Stimulated activated naive CD8-positive, alpha-beta T cell treated with anti-CD3 and anti-CD28 coated beads, Interleukin-15, Interleukin-2, amounts not matched to agents 100 ng/mL and 50 ng/mL, for 24 hours (primary cell): ENCODE results near the gene KLK8.

Experiments used
- H3K27ac Mint-ChIP-seq: one replicate; pipeline ENCODE4 v1.8.0; 2021; ENCODE audit warnings: mild to moderate bottlenecking, mixed read lengths
- H3K27me3 Mint-ChIP-seq: one replicate; pipeline ENCODE4 v1.8.0; 2021; ENCODE audit warnings: mixed read lengths
- H3K36me3 Mint-ChIP-seq: one replicate; pipeline ENCODE4 v1.8.0; 2021; ENCODE audit warnings: low read depth, mixed read lengths
- H3K4me1 Mint-ChIP-seq: one replicate; pipeline ENCODE4 v1.8.0; 2021; ENCODE audit warnings: low read depth, mixed read lengths
- H3K4me3 Mint-ChIP-seq: one replicate; pipeline ENCODE4 v1.8.0; 2021; ENCODE audit warnings: mild to moderate bottlenecking, mixed read lengths
- H3K9me3 Mint-ChIP-seq: one replicate; pipeline ENCODE4 v1.8.0; 2021; ENCODE audit warnings: mixed read lengths

Gene KLK8

DNA sequence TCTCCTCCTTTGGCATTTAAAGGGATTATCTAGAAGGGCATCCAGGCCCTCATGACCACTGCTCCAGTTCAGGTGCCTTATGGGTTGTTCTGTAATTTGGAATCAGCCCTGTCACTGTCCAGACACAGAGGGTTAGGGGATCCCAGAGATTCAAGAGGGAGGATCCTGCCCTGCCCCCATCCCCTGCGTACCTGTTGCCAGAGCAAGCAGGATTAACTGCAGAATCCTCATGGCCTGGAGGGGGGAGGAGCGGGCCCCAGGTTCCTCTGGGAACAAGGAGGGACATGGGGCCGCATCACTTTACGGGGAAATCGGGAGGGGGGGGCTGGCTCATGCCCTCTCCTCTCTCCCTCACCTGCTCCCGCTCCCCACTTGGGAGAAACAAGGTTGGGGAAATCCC lies 24.0 kb upstream of the KLK8 start:
- Mint-ChIP-seq H3K27ac (no peak overlapping the region), H3K4me3 (no peak overlapping the region), H3K4me1 (no peaks in the 10 kb centered on the region), H3K36me3 (no peaks in the 10 kb centered on the region), H3K27me3 (peaks cover 34% of the 10 kb centered on the region), H3K9me3 (no peaks in the 10 kb centered on the region)

DNA sequence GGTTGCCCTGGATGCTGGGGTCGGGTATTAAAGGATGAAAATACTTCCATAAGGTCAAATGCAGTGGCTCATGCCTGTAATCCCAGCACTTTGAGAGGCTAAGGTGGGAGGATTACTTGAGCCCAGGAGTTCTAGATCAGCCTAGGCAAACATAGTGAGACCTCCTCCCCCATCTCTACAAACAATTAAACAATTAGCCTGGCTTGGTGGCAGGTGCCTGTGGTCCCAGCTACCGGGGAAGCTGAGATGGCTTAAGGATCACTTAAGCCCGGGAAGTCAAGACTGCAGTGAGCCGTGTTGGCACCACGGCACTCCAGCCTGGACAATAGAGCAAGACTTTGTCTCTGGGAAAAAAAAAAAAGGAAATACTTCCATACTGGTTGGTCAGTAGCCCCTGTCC lies 23.5 kb upstream of the KLK8 start:
- peaks cover 39% of the 10 kb centered on the region for H3K27me3 Mint-ChIP-seq
- no peaks in the 10 kb centered on the region for H3K9me3 Mint-ChIP-seq
- H3K4me1 Mint-ChIP-seq = no peaks in the 10 kb centered on the region
- no peak overlapping the region for H3K27ac Mint-ChIP-seq
- H3K36me3 Mint-ChIP-seq = no peaks in the 10 kb centered on the region
- no peak overlapping the region for H3K4me3 Mint-ChIP-seq

DNA sequence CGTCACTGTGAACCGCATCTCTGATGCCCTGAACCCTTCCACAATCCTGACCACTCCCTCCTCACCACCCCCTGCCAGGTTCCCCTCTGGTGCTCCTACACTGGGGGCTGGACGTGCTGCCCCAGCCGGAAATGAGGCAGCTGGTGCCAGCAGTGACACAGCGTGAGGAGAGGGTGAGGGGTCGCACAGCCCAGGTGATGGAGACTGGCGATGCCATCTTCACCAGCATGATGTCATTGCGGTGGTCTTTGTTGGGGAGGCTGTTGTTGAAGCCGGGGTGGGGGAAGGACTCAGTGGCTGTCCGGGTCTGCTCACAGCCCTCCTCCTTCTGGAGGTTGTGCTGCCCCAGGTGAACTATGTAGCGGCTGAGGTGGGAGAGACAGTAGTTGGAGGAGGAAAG lies 22.5 kb upstream of the KLK8 start:
- Mint-ChIP-seq H3K4me1 (no peaks in the 10 kb centered on the region), H3K27ac (no peak overlapping the region), H3K4me3 (no peak overlapping the region), H3K27me3 (peaks cover 42% of the 10 kb centered on the region), H3K36me3 (no peaks in the 10 kb centered on the region), H3K9me3 (no peaks in the 10 kb centered on the region)

DNA sequence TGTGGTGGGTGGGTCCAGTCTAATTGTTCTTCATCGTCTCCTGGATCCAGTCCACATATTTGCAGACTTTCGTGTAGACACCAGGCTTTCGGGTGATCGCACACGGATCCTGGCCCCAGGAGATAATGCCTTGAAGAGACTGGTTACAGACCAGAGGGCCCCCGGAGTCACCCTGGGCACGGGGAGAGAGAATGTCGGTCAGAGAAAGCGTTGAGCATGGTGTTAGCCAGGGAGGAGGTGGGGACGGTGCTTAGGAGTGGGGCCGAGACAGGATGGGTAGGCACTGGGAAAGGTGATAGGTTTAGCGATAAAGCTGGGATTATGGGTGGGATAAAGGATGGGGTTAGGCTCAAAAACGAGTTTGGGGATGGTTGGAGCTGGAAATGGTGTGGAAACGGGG lies 21.1 kb upstream of the KLK8 start:
- Mint-ChIP-seq H3K27me3 (peaks cover 54% of the 10 kb centered on the region), H3K4me1 (peaks cover 8% of the 10 kb centered on the region), H3K36me3 (no peaks in the 10 kb centered on the region), H3K27ac (no peak overlapping the region), H3K9me3 (no peaks in the 10 kb centered on the region), H3K4me3 (no peak overlapping the region)

DNA sequence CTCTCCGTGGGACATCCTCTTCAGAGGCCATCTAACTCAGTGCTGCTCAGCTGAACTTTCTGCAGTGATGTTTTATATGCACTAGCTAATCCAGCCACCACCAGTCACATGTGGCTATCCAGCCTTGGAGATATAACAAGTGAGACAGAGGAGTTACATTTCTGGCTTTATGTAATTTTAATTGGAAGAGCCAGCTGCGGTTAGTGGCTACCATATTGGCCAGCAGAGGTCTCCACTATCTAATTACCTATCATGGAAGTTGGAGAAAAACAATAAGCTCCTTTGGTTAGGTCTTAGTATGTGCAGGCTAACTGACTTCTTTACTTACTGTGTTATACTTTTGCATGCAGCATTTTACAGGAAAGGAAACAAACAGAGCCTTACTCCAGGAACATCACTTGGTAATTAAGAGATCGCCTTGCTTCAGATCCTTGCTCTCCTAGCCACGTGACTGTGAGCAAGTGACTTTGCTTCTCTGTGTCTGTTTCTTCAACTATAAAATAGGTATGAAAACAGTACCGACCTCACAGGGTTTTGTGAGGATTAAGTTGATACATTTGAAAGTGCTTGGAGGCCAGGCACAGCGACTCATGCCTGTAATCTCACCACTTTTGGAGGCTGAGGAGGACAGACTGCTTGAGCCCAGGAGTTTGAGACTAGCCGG lies 19.7 kb upstream of the KLK8 start:
- no peaks in the 10 kb centered on the region for H3K9me3 Mint-ChIP-seq
- H3K4me1 Mint-ChIP-seq = peaks cover 15% of the 10 kb centered on the region
- no peak overlapping the region for H3K27ac Mint-ChIP-seq
- H3K36me3 Mint-ChIP-seq = no peaks in the 10 kb centered on the region
- H3K4me3 Mint-ChIP-seq = no peak overlapping the region
- H3K27me3 Mint-ChIP-seq = peaks cover 61% of the 10 kb centered on the region

DNA sequence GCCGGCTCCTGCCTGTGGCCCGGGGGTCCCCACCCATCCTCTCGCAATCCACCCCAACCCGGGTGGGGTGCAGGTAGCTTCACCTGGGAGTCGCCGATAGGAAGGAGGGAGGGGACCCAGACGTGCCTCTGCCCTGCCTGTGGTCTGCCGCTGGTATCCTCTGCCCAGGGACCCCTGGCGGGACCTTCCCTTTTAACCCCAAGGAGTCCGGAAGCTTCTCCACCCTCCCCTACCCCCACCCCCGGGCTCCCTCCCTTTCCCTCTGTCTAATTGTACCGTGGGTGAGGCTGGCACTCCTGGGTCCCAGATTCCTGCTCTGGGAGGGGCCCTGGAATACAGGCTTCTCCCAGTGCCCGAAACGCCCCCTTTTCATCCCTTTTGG lies 18.1 kb upstream of the KLK8 start, which contains the start of gene KLK10:
Gene KLK10, minus strand, starts transcription at position 166 of the 382 bp plus-strand sequence. CDS start 579 bp downstream, outside the sequence.
- peak within 1 kb of the TSS; percentile 24 for H3K4me3 Mint-ChIP-seq
- peaks cover 15% of the 10 kb centered on the region for H3K4me1 Mint-ChIP-seq
- peaks cover 75% of the 10 kb centered on the region for H3K27me3 Mint-ChIP-seq
- H3K27ac Mint-ChIP-seq = no peak within 1 kb of the TSS
- H3K36me3 Mint-ChIP-seq = no peaks in the 10 kb centered on the region
- no peaks in the 10 kb centered on the region for H3K9me3 Mint-ChIP-seq

DNA sequence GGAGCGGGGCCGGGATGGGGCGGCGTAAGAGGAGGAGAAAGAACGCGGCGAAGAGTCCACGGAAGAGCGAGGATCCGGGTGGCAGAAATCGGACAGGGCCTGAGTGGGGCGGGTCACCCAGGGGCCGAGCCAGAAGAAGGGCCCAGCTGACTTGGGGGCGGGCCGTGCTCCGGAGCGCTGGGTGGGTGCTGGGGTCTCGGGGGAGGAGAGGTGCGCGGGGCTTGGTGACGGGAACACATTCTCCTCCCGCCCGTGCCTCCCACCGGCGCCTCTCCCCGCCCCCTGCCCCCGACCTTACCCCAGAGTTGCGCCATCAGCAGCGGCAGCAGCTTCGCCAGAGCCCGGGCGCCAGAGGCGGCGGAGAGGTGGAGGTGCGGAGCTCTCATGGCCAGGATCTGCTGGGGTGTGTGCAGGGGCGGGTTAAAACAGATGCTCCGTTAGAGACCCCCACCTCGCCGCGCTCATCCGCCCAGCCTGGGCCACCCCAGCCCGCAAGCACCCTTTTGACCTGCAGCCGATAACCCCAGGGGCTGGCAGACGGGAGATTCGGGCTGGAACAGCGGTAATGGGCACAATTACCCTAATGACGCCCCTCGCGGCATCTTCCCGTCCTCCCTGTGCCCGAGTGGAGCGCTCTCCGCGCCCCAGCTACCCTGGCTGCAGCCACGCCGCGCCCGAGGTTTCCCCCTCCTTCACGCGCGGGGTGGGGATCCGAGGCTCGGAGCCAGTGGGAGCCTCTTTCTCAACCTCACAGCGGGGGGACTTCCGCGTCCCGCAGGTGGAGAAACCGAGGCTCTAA lies 17.5 kb upstream of the KLK8 start:
- H3K4me3 Mint-ChIP-seq = peak overlapping the region; percentile 24
- peaks cover 15% of the 10 kb centered on the region for H3K4me1 Mint-ChIP-seq

DNA sequence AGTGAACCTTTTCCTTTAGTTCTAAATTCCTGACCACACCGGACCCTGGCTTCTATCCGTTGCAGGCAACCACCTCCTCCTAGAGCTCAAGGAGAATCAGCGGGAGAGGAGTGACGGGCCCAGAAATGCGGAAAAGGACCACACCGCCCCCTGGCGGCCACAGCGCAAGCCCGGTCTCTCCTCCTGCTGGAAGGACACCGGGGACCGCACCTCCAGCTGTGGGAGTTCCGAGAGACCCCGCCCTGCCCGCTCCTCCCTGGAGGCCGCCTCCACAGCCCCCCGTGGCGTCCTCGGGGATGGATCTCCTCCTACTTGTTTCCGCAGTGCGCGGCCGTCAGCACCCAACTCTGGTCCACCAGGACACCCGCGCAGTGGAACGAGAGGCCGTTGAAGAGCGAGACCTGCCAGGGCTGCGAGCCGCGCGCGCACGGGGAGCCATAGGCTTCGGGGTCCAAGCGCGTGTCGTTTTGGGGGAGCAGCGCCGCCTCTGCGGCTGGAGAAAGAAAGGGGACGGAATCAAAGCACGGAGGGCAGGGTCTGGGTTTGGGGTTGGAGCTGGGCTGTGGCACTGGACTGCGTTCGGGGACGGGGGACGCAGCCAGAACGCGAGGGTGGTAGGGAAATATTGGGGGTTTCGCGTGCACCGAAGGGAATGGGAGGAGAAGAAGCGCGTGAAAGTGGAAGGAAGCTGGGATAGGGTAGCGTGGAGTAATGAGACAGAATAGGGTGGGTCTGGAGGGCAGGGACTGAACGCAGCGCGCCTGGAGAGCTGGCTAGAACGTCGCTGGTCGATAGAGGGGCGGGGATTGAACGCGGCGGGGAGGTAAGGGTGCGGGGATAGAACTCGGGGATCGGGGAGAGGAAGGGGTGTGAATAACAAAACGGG lies 15.6 kb upstream of the KLK8 start:
- Mint-ChIP-seq H3K27me3 (peaks cover 70% of the 10 kb centered on the region), H3K4me1 (peaks cover 15% of the 10 kb centered on the region), H3K27ac (no peak overlapping the region), H3K36me3 (no peaks in the 10 kb centered on the region), H3K9me3 (no peaks in the 10 kb centered on the region), H3K4me3 (peak overlapping the region; percentile 1)

More for the DNA sequence above, 17.5 kb upstream of the KLK8 start:
- peaks cover 78% of the 10 kb centered on the region for H3K27me3 Mint-ChIP-seq
- no peaks in the 10 kb centered on the region for H3K9me3 Mint-ChIP-seq
- H3K36me3 Mint-ChIP-seq = no peaks in the 10 kb centered on the region
- H3K27ac Mint-ChIP-seq = no peak overlapping the region

DNA sequence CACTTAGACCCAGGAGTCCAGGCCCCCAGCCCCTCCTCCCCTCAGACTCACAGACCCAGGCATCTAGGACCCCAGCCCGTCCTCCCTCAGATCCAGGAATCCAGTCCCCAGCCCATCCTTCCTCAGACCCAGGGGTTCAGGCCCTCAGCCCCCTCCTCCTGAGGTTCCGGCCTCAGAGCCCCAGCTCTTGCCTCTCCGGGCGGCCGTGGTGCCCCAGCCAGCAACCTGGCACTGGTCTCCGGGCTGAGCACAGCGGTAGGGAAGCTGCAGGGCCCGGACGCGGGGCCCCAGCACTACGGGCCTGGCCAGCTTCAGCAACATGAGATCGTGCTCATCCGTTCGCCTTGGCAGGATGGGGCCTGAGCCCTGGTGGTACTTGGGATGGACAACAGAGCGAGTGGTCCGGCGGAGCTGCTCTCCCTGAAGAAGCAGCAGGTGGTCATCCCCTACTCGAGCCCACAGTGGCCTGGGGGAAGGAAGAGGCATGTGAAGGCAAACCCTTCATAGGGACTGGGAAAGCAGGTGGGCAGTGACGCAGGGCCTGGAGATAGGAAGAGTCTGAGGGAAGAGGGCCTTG lies 14.4 kb upstream of the KLK8 start:
- H3K9me3 Mint-ChIP-seq = no peaks in the 10 kb centered on the region
- peaks cover 15% of the 10 kb centered on the region for H3K4me1 Mint-ChIP-seq
- peaks cover 63% of the 10 kb centered on the region for H3K27me3 Mint-ChIP-seq
- no peaks in the 10 kb centered on the region for H3K36me3 Mint-ChIP-seq
- no peak overlapping the region for H3K4me3 Mint-ChIP-seq
- no peak overlapping the region for H3K27ac Mint-ChIP-seq

DNA sequence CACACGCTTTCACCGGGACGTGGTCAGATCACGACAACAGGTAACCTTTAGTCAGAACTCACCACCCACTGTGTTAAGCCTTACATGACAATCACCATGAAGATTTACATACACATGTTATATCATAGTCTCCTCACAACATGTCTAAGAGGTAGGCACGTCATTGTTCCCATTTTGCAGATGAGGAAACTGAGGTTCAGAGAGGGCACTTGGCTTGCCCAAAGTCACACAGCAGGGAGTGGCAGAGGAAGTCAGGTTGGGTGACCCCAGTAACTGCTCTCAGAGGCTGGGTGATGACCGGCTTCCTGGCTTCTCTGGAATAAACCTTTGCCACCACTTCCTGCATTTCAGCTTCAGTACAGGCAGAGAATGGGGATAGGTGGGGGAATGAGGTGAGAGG lies 12.8 kb upstream of the KLK8 start:
- Mint-ChIP-seq H3K9me3 (no peaks in the 10 kb centered on the region), H3K27me3 (peaks cover 56% of the 10 kb centered on the region), H3K36me3 (no peaks in the 10 kb centered on the region), H3K4me3 (no peak overlapping the region), H3K4me1 (peaks cover 15% of the 10 kb centered on the region), H3K27ac (no peak overlapping the region)

DNA sequence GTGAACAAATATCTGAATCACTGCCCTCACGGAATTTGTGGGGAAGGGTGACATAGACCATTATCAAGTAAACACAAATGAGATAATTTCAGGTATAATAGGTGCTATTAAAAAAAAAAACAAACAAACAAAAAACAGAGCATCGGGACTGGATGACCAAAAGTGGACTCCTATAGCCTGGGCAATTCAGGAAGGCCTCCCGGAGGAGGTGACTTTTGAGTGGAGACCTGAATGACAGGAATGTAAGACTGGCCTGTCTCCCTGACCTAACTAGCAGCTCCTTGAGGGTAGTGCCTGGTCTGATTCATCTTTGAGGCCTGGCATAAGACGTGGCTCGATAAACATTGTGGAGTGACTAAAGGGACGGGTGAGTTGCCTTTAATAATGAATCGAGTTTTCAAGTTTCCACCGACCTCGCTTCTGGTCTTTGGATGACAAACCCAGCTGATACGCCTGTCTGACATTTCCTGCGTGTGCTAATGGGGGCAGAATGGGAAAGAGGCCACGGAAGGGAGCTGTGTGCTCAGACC lies 11.3 kb upstream of the KLK8 start:
- no peak overlapping the region for H3K27ac Mint-ChIP-seq

DNA sequence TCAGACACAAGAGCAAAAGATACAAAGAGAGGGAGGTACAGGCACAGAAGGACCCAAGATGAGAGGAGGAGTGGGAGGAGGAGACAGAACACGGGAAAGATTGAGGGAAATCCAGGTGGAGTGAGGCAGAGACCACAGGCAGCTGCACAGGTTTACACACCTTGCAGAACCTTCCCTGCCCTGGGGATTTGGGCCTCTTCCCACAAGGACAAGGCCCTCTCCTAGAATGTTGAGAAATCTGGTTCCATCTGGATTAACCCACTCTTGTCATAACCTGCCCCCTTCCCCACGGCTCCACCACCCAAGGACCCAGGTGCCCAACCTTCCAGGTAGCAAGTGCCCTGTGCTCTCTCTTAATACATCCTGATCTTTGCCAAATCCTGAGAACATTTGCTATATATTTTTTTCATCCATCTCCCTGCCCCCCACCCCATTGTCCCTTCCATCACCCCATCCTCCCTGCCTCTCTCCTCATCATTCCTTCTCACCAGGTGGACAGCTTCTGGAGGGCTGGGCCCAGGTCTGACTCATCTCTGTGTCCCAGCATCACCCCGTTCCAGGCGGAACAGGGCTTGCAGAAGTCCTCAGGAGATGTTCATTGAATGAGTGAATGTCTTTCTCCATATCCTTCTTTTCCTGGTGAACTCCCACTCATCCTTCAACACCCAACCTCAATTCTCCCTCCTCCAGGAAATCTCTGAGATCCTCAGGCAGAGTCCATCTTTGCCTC lies 8.8 kb upstream of the KLK8 start:
- H3K27ac Mint-ChIP-seq = no peak overlapping the region
- no peaks in the 10 kb centered on the region for H3K36me3 Mint-ChIP-seq
- no peak overlapping the region for H3K4me3 Mint-ChIP-seq
- no peaks in the 10 kb centered on the region for H3K9me3 Mint-ChIP-seq
- peaks cover 28% of the 10 kb centered on the region for H3K27me3 Mint-ChIP-seq
- no peaks in the 10 kb centered on the region for H3K4me1 Mint-ChIP-seq

More for the DNA sequence above, 11.3 kb upstream of the KLK8 start:
- Mint-ChIP-seq H3K4me3 (no peak overlapping the region), H3K4me1 (peaks cover 7% of the 10 kb centered on the region), H3K36me3 (no peaks in the 10 kb centered on the region), H3K27me3 (peaks cover 43% of the 10 kb centered on the region), H3K9me3 (no peaks in the 10 kb centered on the region)

DNA sequence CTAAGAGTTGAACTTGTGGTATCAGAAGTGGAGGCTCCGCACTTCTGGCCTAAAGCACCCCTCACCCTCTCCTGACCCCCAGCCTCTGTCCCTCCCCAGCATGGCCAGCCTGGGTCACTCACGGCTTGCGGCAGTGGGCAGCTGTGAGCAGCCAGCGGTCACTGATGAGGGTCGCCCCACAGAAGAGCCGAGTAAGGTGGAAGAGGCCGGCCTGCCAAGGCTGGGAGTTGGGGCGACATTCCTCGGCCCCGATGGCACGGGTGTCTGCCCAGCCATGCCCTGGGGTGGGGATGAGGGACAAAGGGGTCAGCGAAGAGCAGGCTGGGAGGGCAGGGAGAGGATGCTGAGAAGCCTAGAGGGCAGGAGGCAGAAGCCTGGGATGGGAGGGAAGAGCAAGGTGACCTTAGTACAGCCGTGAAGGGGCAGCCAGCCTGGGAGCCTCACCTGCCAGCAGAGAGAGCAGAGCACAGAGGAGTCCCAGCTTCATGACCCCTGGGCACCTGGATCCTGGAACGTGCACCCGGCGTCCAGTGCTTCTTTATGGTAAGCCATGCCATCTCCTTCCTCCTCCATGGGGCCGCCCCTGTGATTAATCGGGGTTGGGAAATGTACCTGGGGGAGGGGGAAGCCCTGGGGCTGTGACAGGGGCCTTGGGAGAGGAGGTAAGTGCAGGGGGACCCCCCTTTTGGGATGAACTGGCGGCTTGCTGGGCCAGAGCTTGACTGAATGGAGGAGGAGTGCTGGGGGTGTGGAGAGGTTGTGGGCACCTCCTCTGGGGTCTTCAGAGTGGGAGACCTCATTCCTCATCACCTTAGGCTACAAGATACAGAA lies 7.9 kb upstream of the KLK8 start:
- Mint-ChIP-seq H3K4me1 (no peaks in the 10 kb centered on the region), H3K9me3 (no peaks in the 10 kb centered on the region), H3K27ac (no peak overlapping the region), H3K27me3 (peaks cover 26% of the 10 kb centered on the region), H3K4me3 (no peak overlapping the region), H3K36me3 (no peaks in the 10 kb centered on the region)
